ENCODE measurements around the gene ERN1.

Gene ERN1

DNA sequence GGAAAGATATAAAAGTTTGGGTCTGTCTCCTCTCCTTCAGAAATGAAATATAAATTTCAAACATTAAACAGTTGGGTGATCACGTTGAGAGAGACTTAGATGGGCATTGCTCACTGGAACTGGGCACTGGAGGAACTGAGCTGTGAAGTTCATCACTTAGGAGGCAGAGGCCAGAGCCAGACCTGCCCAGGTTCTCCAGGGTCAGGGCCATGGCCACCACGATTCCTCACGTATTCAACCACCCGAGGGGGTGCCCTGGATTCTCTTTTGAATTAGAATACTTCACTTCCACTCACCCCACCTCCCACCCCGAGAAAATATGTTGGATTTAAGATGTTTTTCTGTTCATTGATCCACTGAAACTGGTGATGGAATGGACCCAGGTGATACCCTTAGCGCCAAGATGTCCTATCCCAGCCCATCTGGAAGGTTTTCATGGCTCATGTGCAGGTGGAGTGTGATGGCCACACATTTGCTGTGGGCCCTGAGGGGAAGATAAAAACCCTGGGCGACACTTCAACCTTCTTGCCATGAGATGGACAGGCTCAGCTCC is 125.7 kb downstream of the ERN1 start:
- no peak for DNase-seq (ENCODE audit: low read depth)

DNA sequence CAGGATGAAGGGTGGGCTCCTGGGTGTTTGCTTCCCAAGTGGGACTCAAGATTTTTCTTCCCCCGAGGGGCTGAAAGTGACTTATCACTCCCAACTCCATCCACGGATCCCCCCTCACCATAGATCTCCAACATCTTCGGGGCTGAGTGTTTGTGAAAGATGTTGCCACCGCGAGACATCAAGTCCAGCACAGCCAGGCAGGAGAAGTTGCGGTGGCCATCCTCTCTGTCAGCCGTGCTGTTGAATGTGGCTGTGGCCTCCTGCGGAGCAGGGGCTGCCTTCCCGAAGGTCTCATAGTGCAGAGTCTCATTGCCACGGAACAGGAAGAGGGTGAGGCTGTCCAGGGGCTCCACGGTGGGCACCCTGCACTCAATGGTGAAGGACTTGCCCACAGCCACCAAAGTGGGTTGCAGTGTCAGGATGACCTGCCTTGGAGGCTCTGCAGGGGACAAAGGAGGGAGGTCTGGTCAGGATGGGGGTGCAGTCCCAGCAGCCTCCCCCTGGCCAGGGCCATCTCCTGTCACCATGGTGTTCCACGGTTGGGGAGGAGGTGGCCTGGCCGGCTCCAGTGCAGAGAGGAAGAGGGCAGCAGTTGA is 126.3 kb downstream of the ERN1 start:
- DNase-seq (ENCODE audit: low read depth), result no peak

DNA sequence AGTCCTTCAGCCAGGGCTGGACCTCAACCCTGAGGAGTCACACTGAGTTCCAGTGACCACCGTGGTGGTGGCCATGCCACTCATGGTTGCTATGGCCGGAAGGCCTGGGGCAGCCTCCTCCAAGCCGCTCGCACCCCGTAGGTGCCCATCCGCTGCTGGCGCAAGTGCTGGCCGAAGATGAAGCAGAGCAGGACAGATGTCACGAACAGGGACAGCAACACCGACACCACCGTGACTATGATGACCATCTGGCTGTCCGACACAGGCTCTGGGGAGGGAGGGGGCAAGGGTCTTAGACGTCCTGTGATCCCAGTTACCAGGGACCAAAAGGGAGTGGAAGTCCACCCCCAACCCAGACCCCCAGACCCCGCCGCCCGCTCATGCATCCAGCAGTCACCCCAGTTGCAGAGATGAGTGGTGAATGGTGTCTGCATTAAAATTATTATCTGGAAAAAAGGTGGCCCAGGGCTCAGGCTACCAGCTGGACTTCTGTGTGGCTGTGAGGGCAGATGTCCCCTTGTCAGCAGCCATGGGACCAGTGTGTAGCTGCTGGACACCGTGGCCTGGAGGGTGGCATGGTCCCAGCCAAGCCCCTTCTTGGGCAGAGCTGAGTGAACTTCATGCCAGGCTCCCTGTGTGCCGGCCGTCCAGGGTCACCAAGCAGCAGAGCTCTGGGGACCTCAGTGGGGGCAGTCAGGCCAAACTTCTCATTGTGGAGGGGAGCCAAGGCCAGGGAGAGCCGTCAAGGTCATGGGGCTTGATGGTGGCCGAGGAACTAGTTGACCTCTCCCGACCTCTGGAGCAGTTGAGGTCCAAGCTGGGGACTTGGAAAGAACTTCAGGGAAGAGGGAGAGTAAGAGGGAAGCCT is 127.1 kb downstream of the ERN1 start:
- DNase-seq (ENCODE audit: low read depth), result no peak

DNA sequence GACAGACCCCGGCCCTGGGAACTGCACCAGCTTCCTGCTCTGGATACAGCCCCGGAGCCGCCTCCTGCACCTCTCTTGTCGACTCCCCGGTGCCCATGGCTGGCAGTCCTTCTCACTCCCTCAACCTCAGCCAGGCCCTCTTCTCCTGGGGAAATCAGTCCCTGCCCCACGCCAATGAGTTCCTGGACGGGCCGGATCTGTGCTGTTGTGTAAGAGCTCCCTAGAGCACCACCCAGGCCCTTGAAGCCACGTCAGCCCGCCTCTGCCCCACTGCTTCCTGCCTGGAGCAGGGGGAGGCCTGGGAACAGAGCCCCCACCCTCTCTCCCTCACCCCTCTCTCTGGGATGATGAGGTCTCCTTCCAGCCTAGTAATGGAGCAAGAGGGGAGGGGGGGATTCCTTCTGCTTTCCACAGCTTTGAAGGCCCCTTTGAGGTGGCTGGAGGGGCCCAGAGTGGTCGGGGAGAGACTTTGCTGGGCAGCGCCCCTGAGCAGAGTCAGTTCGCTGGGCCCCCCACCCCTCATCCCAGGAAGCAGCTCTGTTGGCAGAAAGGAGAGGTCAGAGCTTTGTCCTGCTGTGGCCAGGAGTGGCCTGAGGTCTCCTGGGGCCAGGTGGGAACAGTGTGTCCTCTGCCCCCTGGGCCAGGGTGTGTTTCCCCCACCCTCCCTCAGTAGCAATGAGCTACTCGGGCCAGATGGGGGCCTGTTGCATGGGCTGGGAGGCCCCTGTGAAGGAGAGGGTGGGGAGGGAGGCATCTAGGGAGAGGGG is 128.0 kb downstream of the ERN1 start:
- no peak for DNase-seq (ENCODE audit: low read depth)

DNA sequence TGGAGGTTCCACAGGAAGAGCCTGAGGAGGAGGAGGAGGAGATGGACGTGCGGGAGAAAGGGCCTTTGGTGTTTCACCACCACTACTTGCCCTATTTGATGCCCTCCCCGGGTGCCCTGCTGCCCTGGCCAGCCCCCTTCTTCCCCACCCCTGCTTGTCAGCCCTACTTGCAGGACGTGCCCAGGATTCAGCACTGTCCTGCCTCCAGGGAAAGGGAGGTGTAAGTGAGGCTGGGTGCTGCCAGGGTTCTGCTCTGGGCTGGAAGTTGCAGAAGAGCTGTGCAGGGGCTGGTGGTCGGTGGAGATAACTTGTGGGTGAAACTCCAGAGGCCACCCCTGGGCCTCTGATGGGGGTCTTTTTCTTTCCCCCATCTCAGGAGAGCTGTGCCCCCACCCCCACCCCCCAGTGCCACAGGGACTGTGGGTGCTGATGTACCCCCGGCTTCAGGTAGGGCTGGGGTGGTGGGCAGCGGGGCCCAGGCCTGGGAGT is 128.8 kb downstream of the ERN1 start:
- no peak for DNase-seq (ENCODE audit: low read depth)

DNA sequence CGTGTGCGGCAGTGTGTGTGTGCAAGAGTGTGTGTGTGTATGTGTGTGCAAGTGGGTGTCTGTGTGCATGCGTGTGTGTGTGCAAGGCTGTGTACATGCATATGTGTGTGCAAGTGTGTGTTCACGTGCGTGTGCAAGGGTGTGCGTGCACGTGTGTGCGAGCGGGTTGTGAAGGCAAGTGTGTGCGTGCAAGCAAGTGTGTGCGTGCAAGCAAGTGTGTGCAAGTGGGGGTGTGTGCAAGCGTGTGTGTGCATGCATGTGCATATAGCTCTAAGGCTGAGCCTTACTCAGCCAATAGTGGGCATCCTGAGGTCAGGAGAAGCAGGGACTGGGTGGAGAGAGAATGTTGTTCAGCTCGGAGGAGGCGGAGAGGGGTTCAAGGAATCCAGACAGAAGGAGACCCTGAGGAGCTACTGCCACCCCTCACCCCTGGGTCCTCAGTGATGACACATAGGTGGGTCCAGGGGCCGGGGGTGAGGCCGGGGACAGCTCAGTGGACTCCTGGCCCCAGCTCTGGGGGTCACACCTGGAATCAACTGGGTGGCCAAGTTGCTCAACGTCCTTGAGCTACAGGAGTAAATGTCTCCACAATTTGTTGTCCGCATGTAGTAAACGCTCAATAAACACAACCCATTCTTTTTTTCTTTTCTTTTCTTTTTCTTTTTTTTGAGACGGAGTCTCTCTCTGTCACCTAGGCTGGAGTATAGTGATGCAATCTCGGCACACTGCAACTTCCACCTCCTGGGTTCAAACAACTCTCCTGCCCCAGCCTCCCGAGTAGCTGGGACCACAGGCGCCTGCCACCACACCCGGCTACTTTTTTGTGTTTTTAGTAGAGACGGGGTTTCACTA is 130.0 kb downstream of the ERN1 start:
- no peak for DNase-seq (ENCODE audit: low read depth)

DNA sequence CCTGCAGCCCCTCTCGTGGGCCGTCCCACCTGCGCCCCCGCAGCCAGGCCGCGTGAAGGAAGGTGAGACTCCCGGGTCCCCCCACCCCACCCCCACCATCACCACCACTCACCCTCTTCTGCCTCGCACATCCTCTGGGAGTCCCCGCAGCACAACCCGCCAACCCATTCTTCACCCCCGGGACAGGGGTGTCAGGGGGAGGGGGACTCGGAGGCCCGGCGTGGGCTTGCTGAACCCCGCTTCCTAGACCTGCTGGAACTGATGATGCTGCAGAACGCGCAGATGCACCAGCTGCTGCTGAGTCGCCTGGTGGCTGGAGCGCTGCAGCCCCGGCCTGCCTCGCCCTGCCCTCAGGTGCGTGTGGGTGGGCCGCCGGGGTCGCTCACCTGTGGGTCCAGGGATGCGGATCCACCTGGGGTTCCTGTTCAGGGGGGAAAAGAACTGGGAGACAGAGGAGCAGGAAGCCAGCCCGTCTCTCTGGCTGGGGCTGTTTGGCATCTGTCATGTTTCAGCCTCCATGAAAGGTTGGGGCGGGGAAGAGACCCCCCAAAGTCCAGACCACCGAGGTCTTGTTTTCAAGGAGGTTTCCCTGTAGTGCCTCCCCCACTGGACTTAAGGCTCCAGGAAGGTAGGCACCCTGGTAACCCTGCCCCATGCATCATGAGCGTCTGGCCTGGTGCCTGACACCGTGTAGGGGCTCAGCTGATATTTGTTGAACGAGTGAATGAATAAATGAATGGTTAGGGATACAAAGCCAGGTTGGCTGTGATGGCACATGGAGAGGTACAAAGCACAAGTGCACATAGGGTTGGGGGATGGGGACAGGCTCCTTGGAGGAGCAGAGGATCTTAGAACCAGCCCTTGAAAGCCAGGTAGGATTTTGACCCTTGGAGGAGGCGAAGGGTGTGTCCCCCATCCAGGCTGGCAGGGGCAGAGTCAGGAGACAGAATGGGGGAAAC is 130.9 kb downstream of the ERN1 start:
- no peak for DNase-seq (ENCODE audit: low read depth)

DNA sequence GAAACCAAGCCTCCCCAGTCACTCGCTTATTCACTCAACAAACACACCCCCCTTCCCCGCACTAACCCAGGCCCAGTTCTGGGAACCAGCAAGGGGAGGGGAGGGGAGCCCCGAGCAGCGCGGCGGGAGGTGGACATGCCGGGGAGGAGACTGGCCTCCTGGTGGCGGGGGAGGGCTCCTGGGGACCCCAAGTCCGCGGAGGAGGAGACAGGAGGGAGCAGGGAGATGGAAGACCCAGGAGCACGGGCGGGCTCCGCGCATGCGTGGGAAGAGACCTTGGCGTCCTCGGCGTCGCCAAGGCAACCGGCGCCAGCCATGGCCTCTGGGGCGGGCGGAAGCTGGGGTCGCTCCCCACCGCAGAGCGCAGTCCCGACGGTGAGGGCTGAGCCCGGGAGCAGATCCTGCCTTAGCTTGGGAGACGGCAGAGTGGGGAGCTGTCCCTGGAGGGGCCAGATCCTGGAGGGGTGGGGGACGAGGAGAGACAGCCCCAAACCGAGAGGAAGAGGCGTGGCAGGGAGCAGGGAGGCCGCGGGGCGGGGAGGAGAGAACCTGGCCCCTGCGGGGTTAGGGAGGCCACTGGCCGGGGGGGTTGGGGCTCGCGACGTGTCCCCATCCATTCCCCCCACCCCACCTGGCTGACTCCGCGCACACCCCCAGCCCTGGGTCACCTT is 131.8 kb downstream of the ERN1 start, which contains the start of gene PRR29:
Gene PRR29, plus strand, starts transcription at position 302 of the 671 bp plus-strand sequence. Its CDS starts 14 bp downstream, at position 316.
- DNase-seq (ENCODE audit: low read depth), result no peak

DNA sequence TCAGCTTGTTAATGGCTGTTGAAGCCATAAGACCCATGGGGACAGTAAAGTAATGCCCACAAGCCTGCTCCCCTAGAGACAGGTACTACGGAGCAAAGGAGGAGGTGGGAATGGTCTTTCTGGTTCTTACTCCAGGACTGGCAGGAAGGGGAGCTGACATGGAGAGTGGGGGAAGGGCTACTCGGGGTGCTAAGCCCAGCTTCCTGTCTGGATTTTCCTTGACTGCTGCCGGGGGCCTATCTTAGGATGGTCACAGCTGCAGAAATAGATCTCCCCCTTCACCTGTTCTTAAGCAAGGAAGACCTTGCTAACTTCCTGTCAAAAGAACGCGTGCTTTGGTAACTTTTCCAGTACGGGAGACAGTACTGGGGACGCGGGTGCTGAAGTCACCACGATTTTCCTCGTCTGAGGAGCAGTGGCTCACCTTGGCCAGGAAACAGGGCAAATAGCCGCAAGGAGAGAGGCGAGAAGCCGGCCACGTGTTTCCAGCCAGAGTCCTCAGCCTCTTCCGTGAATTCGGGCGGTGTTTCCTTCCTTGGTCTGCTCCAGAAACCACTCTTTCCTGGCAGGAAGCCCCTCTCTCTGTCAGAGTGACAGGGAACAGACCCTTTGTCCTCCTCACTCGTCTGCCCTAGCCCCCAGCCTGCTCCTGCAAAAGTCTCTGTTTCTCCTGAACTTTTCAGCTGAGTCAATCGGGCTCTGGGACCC is 132.4 kb downstream of the ERN1 start:
- DNase-seq (ENCODE audit: low read depth), result no peak

DNA sequence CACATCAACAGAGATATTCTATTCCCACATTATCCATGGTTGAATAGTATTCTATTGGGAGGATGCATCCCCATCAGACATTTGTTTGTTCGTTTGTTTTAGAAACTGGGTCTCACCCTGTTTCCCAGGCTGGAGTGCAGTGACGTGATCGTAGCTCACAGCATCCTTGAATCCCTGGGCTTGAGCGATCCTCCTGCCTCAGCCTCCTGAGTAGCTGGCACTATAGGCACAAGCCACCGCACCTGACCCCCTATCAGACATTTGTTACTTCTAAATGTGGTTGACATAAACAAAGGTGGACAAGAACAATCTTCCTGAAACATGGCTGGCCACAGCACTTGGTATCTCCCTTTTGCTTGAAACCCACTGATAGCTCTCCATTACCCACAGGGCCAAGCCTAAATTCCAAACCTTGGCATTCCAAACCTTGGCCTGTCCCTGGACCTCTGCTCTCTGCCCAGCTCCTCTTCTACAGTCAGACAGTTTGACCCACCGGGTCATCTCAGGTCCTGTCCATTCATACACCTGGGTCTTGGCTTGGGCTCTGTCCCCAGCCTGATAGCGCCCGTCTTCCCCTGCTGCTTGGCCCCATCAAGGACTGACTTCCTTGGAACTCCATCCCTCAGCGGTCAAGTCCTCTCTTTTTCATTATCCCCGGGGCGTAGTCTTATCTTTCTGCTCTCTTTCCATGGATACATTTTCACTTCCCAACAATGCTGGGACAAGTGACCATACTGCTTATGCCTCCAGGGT is 133.3 kb downstream of the ERN1 start:
- DNase-seq (ENCODE audit: low read depth), result no peak

DNA sequence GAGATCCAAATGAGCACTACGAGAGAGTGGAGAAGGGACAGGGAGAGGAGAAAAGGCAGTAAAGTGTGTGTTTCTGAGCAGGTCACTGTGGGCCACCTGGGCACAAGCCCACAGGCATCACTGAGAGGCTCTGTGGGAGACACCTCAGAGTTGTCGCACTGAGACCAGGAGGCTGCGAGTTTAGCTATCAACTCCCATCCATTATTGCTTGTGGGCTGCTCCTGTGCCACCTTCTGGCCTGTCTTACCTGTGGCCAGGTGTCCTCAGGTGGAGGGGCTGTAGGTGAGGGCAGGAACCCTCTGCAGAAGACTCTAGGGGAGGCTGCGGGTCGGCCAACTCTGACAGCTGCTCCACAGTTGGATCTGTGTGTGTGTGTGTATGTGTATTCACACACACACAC is 134.3 kb downstream of the ERN1 start:
- no peak for DNase-seq (ENCODE audit: low read depth)

DNA sequence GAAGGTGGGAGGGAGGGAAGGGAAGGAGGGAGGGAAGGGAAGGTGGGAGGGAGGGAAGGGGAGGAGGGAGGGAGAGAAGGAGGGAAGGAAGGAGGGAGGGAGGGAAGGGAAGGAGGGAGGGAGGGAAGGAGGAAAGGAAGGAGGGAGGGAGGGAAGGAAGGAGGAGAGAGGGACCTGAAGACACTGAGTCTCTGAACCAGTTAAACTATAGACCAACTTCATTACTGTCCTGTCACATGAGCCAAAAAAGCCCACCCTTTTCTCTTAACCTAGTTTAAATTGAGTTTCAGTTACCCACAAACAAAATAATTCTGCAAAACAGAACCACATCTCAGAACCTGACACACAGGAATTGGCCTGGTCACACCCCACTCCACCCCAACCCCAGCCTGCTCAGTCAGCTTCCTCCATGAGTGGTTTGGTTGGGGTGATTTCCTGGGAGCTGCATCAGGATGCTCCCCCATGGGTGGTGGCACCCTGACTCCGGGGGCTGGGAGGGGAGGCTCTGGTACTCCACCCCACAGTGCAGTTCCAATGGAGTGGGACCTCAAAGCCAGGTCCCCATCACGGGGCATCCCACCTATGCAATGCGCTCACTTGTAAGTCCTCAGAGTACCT is 136.5 kb downstream of the ERN1 start:
- no peak for DNase-seq (ENCODE audit: low read depth)

DNA sequence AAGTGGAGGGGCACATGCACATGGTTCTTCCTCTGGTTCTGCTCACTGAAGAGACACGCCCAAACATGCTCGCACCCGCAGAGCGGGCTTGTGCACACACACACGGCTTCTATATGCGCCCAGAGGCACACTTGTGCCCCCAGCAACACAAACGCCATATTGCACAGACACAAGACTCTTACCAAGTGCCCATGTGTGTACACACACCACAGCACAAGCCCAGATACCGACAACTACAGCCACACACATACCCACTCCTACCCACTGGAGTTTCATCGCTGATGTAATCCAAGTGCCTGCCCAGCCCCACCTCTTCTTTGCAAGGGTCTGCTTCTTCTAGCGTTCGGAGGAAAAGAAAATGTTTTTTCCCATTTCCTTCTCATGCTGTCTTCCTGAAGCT is 138.3 kb downstream of the ERN1 start:
- no peak for DNase-seq (ENCODE audit: low read depth)

DNA sequence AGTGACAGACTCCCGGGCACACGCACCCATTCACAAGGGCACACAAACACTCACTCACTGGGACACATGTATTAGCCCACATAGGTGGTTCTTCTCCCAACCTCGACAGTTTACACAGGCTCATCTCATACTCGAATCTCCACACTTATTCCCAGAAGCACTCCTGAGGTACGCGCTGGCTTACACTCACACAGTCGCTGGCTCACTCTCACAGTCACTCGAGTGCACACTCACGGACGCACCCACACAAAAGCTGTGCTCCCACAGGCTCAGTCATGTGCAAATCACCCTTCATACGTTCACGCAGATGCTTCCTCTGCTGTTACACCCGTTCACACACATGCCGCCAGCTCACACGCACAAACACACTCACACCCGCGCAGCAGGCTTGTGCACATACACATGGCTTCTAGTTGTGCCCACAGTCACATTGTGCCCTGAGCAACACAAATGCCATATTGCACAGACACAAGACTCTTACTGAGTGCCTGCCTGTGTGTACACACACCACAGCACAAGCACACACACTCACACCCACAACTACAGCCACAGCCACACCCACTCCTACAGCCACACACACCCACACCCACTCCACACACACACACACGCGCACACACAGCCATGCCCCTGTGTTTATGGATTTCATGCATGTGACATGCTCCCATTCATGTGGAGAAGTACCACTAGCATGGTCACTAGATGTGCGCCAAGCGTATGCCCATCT is 140.2 kb downstream of the ERN1 start:
- DNase-seq (ENCODE audit: low read depth), result no peak
